ENCODE results near the gene CEACAM16. TPM values are rescaled to one million over a fixed set of nuclear protein-coding genes. Genes with fewer than 3 reads are reported as not detected.

Gene CEACAM16
- total RNA-seq, 1 experiment from 2014 or later, result not detected

DNA sequence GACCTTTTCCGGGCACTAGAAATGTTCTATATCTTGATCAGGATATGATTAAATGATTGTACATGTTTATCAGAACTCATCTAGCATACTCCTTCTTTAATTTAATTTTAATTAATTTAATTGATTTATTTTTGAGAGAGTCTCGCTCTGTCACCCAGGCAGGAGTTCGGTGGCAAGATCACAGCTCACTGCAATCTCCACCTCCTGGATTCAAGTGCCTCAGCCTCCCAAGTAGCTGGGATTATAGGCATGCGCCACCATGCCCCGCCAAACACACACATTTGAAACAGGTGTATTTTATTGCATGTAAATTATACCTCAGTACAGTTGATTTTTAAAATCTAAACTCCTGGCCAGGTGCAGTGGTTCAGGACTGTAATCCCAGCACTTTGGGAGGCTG is 32.1 kb downstream of the CEACAM16 start:
- TF ChIP-seq SIN3A (IDR thresholded peaks at IDR 0.05; ENCODE audit: low read depth) (no peak), YY1 (IDR thresholded peaks at IDR 0.05; ENCODE audit: extremely low read depth, insufficient replicate concordance, low read depth, low read length) (no peak), RAD21 (IDR thresholded peaks at IDR 0.05; ENCODE audit: low read depth) (no peak), JUND (IDR thresholded peaks at IDR 0.05) (no peak), EZH2phosphoT487 (IDR thresholded peaks at IDR 0.05; ENCODE audit: borderline replicate concordance) (no peak)
- TF ChIP-seq, protein P1, sequence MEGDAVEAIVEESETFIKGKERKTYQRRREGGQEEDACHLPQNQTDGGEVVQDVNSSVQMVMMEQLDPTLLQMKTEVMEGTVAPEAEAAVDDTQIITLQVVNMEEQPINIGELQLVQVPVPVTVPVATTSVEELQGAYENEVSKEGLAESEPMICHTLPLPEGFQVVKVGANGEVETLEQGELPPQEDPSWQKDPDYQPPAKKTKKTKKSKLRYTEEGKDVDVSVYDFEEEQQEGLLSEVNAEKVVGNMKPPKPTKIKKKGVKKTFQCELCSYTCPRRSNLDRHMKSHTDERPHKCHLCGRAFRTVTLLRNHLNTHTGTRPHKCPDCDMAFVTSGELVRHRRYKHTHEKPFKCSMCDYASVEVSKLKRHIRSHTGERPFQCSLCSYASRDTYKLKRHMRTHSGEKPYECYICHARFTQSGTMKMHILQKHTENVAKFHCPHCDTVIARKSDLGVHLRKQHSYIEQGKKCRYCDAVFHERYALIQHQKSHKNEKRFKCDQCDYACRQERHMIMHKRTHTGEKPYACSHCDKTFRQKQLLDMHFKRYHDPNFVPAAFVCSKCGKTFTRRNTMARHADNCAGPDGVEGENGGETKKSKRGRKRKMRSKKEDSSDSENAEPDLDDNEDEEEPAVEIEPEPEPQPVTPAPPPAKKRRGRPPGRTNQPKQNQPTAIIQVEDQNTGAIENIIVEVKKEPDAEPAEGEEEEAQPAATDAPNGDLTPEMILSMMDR (IDR thresholded peaks at IDR 0.05 in 2 of 3, conservative IDR thresholded peaks at IDR 0.05 in 1 of 3; ENCODE audit: borderline replicate concordance in 1 of 3, insufficient read depth in 1 of 3, low read depth in 2 of 3, low read length in 2 of 3), result no peak
- ATAC-seq (no peak), DNase-seq (ENCODE audit: low read depth, low spot score) (no peak)
- Histone ChIP-seq H3K79me2 (ENCODE audit: insufficient read depth, low read length) (no peaks in the 10 kb centered on the region), H3K9me2 (ENCODE audit: insufficient read depth) (no peaks in the 10 kb centered on the region), H3K9ac (ENCODE audit: low read length) (no peak overlapping the region), H3K27ac (ENCODE audit: low read depth, low read length) (no peak overlapping the region), H4K20me1 (ENCODE audit: insufficient read depth) (no peaks in the 10 kb centered on the region), H2AFZ (ENCODE audit: low read depth, low read length, poor library complexity, severe bottlenecking) (no peak overlapping the region), H3K27me3 (ENCODE audit: insufficient read depth, low read length) (no peaks in the 10 kb centered on the region), H3K4me1 (ENCODE audit: control insufficient read depth in 1 of 2, insufficient read depth in 2 of 2, low read length in 2 of 2) (peaks cover 11 to 21% of the 10 kb centered on the region in 2 experiments), H3K4me2 (ENCODE audit: low read length) (no peak overlapping the region), H3K9me3 (ENCODE audit: control insufficient read depth in 1 of 2, insufficient read depth in 1 of 2, low read depth in 1 of 2, low read length in 2 of 2) (no peaks in the 10 kb centered on the region), H3K4me3 (replicated peaks in 1 of 2; ENCODE audit: low read depth in 1 of 2, low read length in 2 of 2) (no peak overlapping the region), H3K36me3 (ENCODE audit: control insufficient read depth in 1 of 2, insufficient read depth in 2 of 2, low read length in 2 of 2) (no peaks in the 10 kb centered on the region)
- intact Hi-C loops (cut with micrococcal nuclease), result no loop called here
- ChIA-PET RAD21 (ENCODE audit: low non-redundant PET in 1 of 2, low total read pairs in 2 of 2, uncharacterized antibody in 2 of 2, unreplicated experiment in 2 of 2) (interaction anchor here in 1 of 2 experiments (0.5 kb wide), 1 partner anchor 10 kb away, joined by 3 read pairs; no protein-coding TSS in a partner anchor), POLR2A (no interaction called here), CTCF (no interaction called here)
- BruUV-seq (replicated peaks), result no TSS peak

DNA sequence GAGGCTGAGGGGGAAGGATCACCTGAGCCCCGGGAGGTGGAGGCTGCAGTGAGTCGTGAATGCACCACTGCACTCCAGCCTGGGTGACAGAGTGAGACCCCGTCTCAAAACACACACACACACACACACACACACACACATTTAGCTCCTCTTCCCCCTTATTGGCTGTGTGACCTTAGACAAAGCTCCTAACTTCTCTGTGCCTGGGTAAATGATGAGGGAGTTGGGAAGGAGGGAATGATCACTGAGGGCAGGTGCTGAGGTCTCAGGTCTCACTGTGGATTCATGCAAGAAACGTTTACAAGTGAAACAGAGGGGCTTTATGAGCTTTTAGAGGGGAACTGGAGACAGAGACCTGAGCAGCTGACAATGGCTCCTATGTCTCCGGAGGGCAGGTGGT is 32.7 kb downstream of the CEACAM16 start:
- RAD21 ChIA-PET (ENCODE audit: low non-redundant PET in 1 of 2, low total read pairs in 2 of 2, uncharacterized antibody in 2 of 2, unreplicated experiment in 2 of 2), result interaction anchor here in 1 of 2 experiments (0.5 kb wide), 1 partner anchor 10 kb away, joined by 3 read pairs; no protein-coding TSS in a partner anchor
- H4K20me1 ChIP-seq (ENCODE audit: insufficient read depth), result no peaks in the 10 kb centered on the region
- POLR2A ChIA-PET, result interaction anchor here (1.4 kb wide), 1 partner anchor 12 kb away, joined by 4 read pairs; no protein-coding TSS in a partner anchor
- H3K9me2 ChIP-seq (ENCODE audit: insufficient read depth), result no peaks in the 10 kb centered on the region
- H3K9ac ChIP-seq (ENCODE audit: low read length), result no peak overlapping the region
- H3K4me3 ChIP-seq (replicated peaks in 1 of 2; ENCODE audit: low read depth in 1 of 2, low read length in 2 of 2), result no peak overlapping the region
- no peak overlapping the region for H3K4me2 ChIP-seq (ENCODE audit: low read length)
- intact Hi-C loops (cut with micrococcal nuclease), result no loop called here
- no peaks in the 10 kb centered on the region for H3K27me3 ChIP-seq (ENCODE audit: insufficient read depth, low read length)
- no TSS peak for BruUV-seq (replicated peaks)
- H3K27ac ChIP-seq (ENCODE audit: low read depth, low read length), result no peak overlapping the region
- H3K36me3 ChIP-seq (ENCODE audit: control insufficient read depth in 1 of 2, insufficient read depth in 2 of 2, low read length in 2 of 2), result no peaks in the 10 kb centered on the region
- CTCF ChIA-PET, result interaction anchor here (2.4 kb wide), 1 partner anchor 7 kb away, joined by 10 read pairs; no protein-coding TSS in a partner anchor
- H3K79me2 ChIP-seq (ENCODE audit: insufficient read depth, low read length), result no peaks in the 10 kb centered on the region
- no peak for ATAC-seq
- H3K4me1 ChIP-seq (ENCODE audit: control insufficient read depth in 1 of 2, insufficient read depth in 2 of 2, low read length in 2 of 2), result peaks cover 14 to 22% of the 10 kb centered on the region in 2 experiments
- H3K9me3 ChIP-seq (ENCODE audit: control insufficient read depth in 1 of 2, insufficient read depth in 1 of 2, low read depth in 1 of 2, low read length in 2 of 2), result no peaks in the 10 kb centered on the region
- no peak overlapping the region for H2AFZ ChIP-seq (ENCODE audit: low read depth, low read length, poor library complexity, severe bottlenecking)
- no peak for DNase-seq (ENCODE audit: low read depth, low spot score)
- TF ChIP-seq, protein P2, sequence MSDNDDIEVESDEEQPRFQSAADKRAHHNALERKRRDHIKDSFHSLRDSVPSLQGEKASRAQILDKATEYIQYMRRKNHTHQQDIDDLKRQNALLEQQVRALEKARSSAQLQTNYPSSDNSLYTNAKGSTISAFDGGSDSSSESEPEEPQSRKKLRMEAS (IDR thresholded peaks at IDR 0.05), result no peak
- TF ChIP-seq CEBPB (IDR thresholded peaks at IDR 0.05; ENCODE audit: low read depth), result no peak
- TF ChIP-seq, protein P3, sequence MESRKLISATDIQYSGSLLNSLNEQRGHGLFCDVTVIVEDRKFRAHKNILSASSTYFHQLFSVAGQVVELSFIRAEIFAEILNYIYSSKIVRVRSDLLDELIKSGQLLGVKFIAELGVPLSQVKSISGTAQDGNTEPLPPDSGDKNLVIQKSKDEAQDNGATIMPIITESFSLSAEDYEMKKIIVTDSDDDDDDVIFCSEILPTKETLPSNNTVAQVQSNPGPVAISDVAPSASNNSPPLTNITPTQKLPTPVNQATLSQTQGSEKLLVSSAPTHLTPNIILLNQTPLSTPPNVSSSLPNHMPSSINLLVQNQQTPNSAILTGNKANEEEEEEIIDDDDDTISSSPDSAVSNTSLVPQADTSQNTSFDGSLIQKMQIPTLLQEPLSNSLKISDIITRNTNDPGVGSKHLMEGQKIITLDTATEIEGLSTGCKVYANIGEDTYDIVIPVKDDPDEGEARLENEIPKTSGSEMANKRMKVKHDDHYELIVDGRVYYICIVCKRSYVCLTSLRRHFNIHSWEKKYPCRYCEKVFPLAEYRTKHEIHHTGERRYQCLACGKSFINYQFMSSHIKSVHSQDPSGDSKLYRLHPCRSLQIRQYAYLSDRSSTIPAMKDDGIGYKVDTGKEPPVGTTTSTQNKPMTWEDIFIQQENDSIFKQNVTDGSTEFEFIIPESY (IDR thresholded peaks at IDR 0.05; ENCODE audit: extremely low read depth, insufficient replicate concordance, low read length), result no peak
- no peak for TF ChIP-seq TCF7L2 (IDR thresholded peaks at IDR 0.05; ENCODE audit: borderline replicate concordance, extremely low read depth, insufficient read depth, insufficient read length)
- no peak for TF ChIP-seq EGR1 (IDR thresholded peaks at IDR 0.05; ENCODE audit: low read depth)
- no peak for TF ChIP-seq CBX3 (IDR thresholded peaks at IDR 0.05; ENCODE audit: low read depth)
- no peak for TF ChIP-seq SIN3A (IDR thresholded peaks at IDR 0.05; ENCODE audit: low read depth)
- TF ChIP-seq ZFX (IDR thresholded peaks at IDR 0.05), result no peak
- TF ChIP-seq, protein P1 (IDR thresholded peaks at IDR 0.05 in 2 of 3, conservative IDR thresholded peaks at IDR 0.05 in 1 of 3; ENCODE audit: borderline replicate concordance in 1 of 3, insufficient read depth in 1 of 3, low read depth in 2 of 3, low read length in 2 of 3), result no peak
- TF ChIP-seq RAD21 (IDR thresholded peaks at IDR 0.05; ENCODE audit: low read depth), result no peak

Data from HCT116 (cell line).